GM23248 (cell line): ENCODE data around the gene EIF3K.

Experiments
- EZH2 ChIP-seq: fragments of 200-600 bp; sonication (generic); IDR thresholded peaks from 2 replicates; pipeline ENCODE4 v1.6.1; 2018; ENCODE audit warnings: antibody characterized with exemption, mild to moderate bottlenecking; ENCODE audit not compliant: insufficient read depth, poor library complexity, severe bottlenecking
- EZH2phosphoT487 ChIP-seq: fragments of 200-600 bp; sonication (generic); IDR thresholded peaks from 2 replicates; pipeline ENCODE4 v1.6.1; 2018; ENCODE audit warnings: antibody characterized with exemption, moderate library complexity, mild to moderate bottlenecking, low read depth; ENCODE audit not compliant: insufficient read depth

DNA sequence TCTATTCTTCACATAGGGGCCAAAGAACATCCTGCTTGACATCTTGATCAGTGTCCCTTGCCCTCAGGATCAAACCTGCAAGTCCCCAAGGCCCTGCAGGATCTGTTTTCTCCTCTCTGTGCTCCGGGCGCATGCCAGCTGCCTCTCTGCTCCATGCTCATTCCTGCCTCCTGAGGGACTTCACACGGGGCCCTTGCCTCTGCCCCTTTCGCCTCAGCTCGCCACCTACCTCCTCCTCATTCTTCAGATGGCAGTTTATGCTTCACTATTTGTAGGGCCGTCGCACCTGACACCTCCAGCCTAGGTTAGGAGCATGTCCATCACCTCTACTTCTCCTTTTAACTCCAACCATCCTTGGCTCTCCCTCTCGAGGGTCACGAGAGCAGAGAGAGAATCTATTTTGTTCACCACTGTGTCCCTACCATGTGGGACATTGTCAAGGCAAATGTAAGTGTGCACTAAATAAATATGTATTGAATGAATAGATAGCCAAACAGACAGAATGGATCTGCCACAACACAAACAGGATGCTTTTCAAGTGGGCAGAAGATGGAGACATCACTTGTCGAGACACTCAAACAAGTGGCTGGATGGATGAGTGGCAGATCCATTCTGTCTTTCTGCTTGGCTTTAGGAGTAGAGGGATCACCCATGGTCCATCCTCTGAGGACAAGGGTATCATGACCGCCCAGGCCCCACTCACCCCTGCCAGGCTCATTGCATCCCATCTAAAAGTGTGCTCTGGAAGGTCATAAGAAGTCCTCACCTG is 58.1 kb downstream of the EIF3K start:
- TF ChIP-seq EZH2: no peak
- no peak for TF ChIP-seq EZH2phosphoT487
